GM19023 (cell line): ENCODE data around the gene LDLRAD3.
A peak's percentile ranks its signal among the peaks of the same experiment; 100 is the strongest.
"Not testable (repeated sequence)": the region's sequence is repeated elsewhere in the genome, so short reads cannot be mapped to it uniquely, and the experiment has no call there.

ENCODE experiments used
- ATAC-seq: cut with Tn5 transposase; IDR thresholded peaks from one replicate; pipeline ENCODE4 v1.9.1; 2021; ENCODE audit warnings: mild to moderate bottlenecking, moderate library complexity; ENCODE audit not compliant: unreplicated experiment

Gene LDLRAD3

DNA sequence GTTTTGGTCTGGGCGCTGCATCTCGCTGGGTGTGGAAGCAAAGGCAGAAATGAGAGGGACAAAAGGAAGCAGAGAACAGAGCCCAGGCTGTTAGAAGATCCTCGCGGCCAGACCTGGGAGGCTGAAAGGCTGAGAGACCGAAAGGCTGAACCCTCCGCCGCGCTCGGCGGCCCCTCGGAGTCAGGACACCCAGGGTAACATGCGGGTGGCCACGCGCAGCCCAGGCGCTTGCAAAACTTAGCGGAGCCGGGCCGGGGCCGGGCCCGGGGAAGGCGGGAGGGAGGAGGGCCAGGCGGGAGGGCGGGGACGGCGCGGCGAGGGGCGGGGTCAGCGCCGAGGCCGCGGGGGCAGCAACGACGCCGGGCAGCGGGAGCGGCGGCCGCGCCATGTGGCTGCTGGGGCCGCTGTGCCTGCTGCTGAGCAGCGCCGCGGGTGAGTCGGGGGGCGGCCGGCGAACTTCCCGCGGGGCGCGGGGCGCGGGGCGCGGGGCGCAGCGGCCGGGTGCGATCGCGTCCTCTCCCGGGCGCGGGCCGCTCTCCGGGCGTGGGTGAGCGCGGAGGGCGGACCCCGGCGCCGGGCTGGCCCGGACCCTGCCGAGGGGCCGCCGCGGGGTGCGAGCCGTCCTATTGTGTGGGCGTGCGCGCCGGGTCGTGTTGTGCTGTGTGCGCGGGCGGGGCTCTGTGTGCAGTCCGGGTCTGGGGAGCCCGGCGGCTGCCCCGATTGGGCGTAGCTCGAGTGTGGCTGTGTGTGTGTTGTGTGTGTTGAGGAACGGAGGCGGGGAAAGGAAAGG, at the start of gene LDLRAD3:
Gene LDLRAD3 (plus strand): TSS at position 350 of the 790 bp plus-strand sequence. CDS start 37 bp downstream, at position 387.
- peak; percentile 78 for ATAC-seq

DNA sequence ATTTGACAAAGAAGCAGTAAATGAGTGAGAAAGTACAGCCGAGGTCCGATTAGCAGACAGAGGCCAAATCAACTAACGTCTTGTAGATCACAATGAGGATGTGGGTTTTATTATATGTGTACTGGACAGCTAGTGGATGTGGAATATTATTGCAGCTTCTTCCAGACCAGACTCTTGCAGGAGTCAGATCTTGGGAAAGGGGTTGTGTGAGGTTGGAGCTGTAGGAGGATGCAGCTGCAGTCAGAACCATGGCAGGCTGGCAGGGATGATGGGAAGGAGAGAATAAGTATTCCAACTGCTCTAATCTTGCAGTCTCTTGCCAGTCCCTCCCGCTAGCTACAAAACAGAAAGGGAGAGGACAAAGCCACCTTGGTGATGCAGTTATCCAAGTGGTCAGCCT, 46.8 kb upstream of the LDLRAD3 start:
- no peak for ATAC-seq

DNA sequence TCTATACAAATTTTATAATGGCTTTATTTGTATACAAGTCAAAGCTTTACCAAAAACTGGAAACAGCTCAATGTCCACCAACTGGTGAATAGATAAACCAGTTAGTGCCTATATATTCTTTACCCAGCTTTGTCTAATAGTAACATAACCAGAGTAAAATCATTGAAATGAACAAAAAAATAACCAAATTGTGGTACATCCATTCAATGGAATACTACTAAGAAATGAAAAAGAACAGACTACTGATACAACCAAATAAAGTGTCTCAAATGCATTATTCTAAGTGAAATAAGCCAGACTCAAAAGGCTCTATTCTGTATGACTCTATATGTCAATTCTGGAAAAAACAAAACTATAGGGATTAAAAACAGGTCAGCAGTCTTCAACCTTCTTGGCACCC, 40.9 kb upstream of the LDLRAD3 start:
- ATAC-seq = no peak

DNA sequence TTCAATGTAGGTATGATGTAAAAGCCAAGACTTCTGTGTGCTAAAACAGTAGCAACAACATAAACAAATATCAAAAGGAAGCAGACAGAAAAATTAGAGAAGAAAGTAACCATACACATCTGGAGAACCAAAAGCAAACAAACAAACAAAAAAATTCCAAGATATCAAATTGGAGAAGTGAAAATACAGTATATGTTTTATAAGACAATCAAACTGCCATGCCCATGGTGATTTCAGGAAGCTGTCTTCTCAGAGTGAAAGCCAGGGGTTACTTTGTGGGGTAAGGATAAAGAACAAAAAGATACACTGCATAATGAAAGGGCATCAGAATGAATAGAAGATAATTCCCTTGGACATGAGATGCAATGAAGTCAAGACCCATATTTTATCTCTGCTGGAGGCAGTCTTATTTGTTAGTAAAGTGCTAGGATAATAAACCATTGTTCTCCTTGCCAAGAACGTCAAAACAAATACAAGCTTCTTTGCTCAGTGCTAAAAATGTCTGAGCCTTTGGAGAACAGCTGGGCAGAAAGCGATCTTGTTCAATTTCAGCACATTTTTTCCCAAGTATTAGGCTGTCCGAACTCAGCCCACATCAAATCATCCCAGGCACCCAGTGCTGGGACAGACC, 38.1 kb upstream of the LDLRAD3 start:
- ATAC-seq = no peak

- no peak for ATAC-seq
Measured at GRCh38 chr11:35906277-35906661, 37.6 kb upstream of the LDLRAD3 start.

DNA sequence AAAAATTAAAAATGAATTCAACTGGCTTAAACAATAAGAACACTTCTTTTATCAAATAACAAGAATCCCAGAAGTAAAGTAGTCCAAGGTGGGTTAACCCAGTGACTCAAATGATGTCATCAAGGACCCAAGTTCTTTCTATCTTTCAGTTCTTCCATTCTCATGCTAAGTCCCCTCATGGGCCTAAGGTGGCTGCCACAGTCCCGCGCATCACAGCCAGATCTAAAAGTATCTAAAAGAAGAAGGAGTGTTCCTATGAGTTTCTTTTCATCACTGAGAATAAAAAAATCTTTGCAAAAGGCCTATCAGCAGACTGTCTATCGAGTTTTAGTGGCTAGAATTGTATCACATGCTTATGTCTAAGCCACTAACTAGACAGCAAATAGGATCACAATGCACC, 37.2 kb upstream of the LDLRAD3 start:
- no peak for ATAC-seq

- ATAC-seq = peak; percentile 64
Measured at GRCh38 chr11:35907648-35908431, 36.0 kb upstream of the LDLRAD3 start.

- ATAC-seq = peak; percentile 21
Measured at GRCh38 chr11:35908432-35908771, 35.5 kb upstream of the LDLRAD3 start.

DNA sequence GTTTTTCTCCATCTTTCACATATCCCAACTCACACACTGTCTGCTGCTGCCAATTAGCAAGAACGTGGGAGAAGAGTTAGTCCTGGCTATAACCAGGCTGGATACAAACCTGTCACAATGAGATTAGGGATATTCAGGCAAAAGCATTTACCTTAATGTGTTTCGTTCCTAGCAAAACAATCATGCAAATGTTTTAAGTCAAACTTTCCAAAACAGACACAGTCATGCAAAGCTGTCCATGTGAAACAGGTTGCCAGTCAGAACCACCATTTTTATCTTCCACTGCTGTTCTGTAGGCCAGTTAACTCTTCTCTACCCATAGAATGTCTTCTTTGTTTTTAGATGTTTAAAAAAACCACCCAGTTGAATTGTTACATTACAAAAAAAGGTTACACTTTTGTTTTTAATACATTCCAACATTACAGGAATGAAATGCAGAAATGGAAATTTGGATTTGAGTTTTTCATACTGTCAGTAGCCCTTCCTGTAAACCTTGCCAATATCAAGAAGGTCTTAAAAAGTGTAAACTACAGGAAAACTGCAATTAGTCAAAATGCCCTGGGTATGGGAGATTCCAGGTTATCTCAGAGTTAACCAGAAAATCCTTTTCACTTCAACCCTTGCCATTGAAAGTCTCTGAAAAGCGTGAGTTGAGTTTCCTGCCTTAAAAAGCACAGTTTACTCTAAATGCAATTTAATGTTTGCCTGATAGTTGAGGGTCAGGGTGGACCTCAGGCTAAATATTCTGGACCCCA, 34.2 kb upstream of the LDLRAD3 start:
- no peak for ATAC-seq

DNA sequence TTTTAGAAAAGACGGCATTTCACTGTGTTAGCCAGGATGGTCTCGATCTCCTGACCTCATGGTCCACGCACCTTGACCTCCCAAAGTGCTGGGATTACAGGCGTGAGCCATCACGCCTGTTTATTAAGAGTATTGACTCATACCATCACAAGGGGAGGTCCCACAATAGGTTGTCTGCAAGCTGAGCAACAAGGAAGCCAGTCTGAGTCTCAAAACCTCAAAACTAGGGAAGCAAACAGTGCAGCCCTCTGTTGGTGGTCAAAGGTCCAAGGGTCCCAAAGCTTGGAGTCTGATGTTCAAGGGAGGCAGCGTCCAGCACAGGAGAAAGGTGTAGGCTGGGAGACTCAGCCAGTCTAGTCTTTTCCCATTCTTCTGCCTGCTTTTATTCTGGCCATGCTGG, 32.8 kb upstream of the LDLRAD3 start:
- ATAC-seq = no peak

DNA sequence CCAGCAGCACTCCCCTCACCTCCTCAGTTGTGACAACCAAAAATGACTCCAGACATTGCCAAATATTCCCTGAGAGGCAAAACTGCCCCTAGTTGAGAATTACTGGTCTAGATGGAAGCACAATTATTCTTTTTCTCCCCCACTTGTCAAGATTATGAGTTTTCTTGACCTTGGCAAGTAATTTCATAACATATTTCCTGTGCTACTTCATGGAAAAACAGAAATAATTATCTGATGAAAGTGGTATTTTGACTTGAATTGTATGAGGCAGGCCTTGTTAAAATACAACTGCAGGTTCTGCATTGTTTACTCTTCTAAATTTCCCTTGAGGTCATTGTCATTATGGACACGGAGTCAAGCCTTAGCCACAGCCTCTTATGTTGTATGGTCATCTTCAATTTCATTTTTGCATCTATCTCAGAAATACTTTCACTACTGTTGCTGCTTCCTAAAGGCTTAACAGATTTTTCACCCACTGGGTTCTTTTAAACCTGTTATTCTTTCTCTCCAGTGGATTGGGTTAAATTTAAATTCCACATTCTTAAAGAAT, 32.2 kb upstream of the LDLRAD3 start:
- ATAC-seq = no peak

GRCh38 chr11:35912436-35912835, 31.4 kb upstream of the LDLRAD3 start:
- ATAC-seq = not testable (repeated sequence)

GRCh38 chr11:35912883-35913624, 30.8 kb upstream of the LDLRAD3 start:
- ATAC-seq = no peak

- no peak for ATAC-seq
Measured at GRCh38 chr11:35914816-35915215, 29.0 kb upstream of the LDLRAD3 start.

DNA sequence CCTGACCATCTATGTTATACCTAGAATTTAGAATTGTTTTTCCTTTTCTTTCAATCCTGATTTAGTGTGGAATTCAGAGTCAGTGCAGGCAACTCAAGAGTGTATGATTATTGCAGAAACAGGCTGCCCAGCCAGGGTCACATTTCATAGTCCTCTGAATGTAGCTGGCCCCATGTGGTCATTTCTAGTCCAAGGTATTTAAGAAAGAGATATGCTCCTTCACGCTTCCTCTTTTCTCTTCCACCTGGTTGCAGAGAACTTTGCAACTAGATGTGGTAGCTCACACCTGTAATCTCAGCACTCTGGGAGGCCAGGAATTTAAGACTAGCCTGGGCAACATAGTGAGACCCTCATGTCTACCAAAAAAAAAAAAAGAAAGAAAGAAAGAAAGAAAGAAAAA, 27.6 kb upstream of the LDLRAD3 start:
- ATAC-seq = no peak

DNA sequence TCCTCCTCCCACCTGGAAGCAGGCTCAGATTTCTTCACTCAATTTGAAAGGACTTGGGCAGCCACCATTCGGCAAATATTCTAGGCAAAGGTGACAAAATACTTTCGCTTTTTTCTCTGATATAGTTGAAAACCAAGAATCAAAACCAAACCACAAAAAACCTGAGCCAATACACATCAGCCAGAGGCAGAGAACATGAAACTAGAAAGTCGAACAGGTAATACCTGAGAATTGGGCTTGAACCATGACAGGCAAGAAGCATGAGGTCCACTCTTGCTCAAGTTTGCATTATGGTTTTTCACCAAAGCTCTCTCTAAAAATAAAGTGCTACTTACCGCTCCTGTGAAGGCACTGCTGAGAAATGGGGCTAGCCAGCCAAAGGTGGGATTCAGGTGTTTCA, 26.2 kb upstream of the LDLRAD3 start:
- ATAC-seq = no peak

- ATAC-seq = no peak
Measured at GRCh38 chr11:35918716-35919115, 25.1 kb upstream of the LDLRAD3 start.

DNA sequence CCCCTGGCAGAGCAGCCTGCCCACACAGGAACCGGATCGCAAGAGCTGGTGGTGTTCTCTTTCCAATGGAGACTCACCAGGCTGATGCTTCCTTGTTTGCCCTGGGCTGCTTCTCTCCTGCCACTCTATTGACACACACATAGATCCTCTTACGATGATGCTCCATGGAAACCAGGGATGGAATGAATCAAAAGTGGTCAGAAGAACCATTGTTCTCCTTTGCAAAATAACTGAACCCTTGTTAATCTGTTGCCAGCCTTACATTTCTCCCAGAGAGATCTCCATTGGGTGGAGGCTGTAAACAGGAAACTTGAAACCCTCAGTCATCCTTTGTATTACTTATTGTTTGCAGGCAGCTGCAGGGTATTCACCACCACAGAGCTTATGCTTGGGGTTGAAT, 24.6 kb upstream of the LDLRAD3 start:
- no peak for ATAC-seq

GRCh38 chr11:35923452-35923851, 20.4 kb upstream of the LDLRAD3 start:
- no peak for ATAC-seq

DNA sequence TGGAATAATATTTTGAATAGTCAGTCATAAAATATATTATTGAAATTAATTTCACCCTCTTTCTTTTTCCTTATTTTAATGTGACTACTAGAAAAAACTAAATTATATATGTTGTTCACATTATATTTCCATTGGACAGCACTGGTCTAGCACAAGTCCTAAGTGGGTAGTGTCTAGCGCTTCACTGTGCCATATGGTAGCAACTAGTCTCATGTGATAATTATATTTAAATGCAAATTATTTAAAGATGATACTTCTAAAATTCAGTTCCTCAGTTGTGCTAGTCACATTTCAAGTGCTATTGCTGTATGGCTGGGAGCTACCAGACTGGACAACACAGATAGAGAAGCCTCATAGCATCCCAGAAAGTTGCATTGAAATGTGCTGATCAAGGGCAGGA, 19.1 kb upstream of the LDLRAD3 start:
- no peak for ATAC-seq
